Stimulated activated CD4-positive, alpha-beta T cell treated with anti-CD3 and anti-CD28 coated beads, Interleukin-12 subunit alpha, Interleukin-12 subunit beta, amount 100 ng/mL, for 24 hours (primary cell): Measurements from ENCODE around the gene SAP130.

Experiments
- DNase-seq, 2 experiments: peaks; one replicate each; pipeline ENCODE4 v3.0.0-alpha.2; 2020; ENCODE audit warnings: low read depth in 2 of 2

Gene SAP130

DNA sequence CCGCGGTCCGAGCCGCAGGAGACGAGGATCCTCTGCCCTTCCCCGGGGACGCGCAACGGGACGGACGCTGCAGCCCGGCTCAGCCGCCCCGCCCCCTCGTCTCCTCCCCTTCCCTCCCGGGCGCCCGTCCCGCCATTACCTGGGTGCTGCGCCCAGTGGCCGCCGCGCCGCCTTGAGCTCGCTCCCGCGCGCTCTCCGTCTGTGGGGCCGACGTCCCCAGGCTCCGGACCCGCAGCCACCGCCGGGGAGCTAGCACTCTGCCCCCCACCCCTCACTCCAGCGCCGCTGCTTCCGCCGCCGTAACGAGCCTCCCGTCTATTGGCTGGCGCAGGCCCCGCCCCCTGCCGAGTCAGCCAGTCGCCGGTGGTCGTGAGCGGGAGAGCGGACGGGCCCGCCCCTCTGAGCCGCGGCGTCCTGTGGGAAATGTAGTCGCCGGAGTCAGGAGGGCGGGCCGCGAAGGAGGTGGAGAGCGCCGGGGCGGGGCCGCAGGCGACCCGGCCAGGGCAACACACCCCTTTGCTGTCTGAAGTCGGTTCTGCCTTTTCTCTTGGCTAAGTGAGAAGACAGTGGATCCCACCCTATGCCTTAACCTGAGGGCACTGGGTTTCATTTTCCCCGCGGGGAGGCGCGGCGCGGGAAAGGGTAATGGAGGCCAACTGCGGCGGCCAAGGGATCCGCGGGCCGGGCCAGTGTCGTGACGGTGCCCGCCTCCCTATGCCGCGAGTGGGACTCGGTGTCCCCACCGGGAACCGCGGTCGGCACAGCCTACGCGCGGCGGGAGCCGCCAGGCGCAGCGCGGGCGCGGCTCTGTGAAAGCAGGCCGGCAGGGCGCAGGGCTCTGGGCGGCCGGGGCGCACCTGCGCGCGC is at the start of gene SAP130:
Gene SAP130, minus strand, starts transcription at position 259 of the 867 bp plus-strand sequence. CDS start 1,767 bp downstream, outside the sequence.
- peak; percentile 97 for DNase-seq

DNA sequence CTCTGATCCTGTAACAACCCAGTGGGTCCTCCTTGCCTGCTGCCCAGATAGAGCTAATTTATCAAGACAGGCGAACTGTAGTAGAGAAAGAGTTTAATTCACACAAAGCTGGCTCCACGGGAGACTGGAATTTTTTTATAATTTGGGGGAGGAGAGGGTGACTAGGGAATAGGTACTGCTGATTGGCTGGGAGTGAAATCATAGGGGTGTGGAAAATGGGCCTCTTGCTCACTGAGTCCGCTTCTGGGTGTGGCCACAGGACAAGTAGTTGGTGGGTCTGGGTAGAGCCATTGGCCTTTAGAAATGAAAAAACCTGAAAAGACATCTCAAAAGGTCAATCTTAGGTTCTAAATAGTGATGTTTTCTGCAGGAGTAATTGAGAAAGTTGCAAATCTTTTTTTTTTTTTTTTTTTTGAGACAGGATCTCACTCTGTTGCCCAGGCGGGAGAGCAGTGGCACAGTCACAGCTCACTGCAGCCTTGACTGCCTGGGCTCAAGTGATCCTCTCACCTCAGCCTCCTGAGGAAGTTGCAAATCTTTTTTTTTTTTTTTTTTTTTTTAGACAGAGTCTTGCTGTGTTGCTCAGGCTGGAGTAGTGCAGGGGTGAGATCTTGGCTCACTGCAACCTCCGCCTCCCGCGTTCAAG is 48.7 kb upstream of the SAP130 start:
- no peak for DNase-seq

DNA sequence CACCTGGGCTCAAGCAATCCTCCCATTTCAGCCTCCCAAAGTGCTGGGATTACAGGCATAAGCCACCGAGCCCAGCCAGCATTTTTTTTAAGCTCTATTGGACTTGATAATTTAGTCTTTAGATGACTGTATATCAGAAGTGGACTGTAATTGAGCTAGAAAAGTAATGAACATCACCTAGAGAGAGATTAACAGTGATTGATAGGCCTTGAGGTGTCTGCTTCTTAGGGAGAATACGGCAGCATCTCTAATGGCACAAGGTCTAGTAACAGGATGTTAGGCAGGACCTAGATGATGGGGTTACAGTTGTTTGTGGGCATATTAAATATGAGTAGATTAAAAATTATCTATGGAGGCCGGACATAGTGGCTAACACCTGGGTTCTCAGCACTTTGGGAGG is 45.4 kb upstream of the SAP130 start:
- DNase-seq: no peak

DNA sequence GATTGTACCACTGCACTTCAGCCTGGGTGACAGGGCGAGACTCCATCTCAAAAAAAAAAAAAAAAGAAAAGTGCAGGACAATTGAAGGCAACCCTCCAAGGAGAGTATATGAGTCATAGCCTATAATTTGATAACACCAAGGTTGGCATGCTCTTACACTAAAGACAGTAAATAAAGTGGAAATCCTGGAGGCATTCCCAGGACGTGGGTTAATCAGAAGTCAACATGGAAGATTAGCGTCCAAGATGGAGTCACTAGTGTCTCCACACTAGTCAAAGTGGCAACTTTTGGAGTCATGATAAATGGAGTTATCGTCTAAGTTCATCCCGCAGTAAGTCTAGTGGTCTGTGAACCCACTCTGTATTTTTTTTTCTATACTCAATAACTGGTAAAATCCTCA is 41.9 kb upstream of the SAP130 start:
- DNase-seq: no peak

DNA sequence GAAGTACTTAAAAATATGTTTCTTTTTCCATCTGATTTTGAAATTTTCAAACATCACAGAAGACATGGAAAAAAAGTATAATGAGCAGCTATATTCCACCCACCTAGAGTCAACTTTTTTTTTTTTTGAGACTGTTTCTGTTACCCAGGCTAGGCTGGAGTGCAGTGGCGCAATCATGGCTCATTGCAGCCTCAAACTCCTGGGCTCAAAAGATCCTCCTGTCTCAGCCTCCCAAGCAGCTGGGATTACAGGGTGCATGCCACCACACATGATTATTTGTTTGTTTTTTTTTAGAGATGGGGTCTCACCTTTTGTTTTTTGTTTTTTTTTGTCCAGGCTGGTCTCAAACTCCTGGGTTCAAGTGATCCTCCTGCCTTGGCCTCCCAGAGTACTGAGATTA is 36.5 kb upstream of the SAP130 start:
- DNase-seq: no peak

DNA sequence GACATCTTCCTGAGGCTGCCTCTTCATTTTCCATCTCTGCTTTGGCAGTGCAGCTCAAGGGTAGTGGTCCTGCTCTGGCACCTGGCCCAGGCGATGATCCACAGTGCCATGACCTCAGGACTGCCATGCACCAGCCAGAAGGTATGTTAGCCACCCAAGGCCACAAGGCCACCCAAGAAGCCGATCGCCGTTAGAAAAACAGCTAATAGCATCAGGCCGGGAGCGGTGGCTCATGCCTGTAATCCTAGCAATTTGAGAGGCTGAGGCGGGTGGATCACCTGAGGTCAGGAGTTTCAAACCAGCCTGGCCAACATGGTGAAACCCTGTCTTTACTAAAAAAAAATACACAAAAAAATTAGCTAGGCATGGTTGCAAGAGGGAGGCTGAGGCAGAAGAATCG is 34.7 kb upstream of the SAP130 start:
- DNase-seq: no peak

DNA sequence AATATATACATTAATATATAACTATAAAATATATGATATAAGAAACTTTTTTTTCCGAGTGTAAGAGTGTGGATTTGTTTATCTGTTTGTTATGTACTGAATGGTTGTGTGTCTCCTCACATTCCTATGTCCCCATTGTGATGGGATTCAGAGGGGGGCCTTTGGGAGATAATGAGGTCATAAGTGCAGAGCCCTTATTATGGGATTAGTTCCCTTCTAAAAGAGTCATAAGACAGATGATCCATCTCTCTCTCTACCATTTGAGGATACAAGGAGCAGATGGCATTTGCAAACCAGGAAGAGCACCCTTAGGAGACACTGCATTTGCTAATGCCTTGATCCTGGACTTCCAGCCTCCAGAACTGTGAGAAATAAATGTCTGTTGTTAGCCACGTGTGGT is 30.3 kb upstream of the SAP130 start:
- no peak for DNase-seq

DNA sequence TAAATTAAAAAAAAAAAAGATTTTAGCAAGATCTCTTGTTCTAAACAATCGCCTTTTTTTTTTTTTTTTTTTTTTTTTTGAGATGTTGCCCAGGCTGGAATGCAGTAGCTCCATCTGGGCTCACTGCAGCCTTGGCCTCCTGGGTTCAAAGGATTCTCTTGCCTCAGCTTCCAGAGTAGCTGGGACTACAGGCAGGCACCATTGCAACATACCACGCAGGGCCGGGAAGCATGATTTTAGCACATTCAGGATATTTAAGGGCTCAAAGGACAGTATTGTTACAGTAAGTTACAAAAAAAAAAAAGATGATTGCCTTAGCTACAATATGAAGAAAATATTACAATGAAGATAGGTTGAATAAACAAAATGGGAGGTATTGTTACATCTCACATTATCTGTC is 29.5 kb upstream of the SAP130 start:
- DNase-seq: no peak

DNA sequence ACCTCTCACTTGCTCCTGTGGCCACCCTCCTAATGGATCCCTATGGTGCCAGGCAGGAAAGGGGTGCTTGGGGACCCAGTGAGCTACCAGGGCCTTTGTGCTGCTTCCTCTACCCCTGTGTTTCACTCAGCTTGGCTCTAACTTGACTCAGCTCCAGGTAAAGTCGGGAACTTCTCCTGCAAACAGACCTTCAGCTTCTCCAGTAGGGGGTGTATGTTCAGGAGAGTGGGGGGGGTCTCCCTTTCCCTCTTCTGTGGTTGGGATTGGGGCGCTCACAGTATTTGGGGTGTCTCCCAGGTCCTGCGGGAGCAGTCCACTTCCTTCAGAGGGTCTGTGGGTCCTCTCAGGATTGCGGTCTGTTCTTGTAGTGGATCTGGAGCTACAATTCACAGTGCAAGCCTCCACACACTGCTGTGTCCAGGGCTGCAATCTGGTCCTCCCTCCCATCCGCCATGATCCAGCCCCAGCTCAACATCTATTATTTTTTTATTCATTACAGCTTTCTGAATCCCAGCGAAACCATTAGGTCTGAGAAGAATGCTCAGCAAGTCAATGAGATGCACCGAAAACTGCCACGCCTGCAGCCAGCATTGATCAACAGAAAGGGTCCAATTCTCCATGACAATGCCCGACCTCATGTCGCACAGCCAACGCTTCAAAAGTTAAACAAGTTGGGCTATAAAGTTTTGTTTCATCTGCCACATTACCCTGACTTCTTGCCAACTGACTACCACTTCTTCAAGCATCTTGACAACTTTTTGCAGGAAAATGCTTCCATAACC is 26.4 kb upstream of the SAP130 start:
- DNase-seq: no peak

DNA sequence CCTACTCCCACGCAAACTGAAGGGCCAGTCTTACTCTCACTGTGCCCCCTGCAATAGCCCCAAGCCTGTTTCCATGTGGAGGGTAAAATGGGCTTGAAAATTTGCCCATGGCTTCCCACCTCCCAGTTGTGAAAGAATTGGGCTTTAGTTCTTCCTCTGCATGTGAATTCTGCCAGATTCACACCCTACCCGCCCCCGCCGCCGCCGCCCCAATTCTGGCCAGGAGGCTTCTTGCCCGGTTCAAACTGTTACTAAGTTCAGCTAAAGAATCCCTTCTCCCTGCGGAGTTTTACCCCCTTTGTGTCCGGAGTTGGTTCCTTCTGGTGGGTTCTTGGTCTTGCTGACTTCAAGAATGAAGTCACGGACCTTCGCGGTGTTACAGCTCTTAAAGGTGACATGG is 25.5 kb upstream of the SAP130 start:
- no peak for DNase-seq

DNA sequence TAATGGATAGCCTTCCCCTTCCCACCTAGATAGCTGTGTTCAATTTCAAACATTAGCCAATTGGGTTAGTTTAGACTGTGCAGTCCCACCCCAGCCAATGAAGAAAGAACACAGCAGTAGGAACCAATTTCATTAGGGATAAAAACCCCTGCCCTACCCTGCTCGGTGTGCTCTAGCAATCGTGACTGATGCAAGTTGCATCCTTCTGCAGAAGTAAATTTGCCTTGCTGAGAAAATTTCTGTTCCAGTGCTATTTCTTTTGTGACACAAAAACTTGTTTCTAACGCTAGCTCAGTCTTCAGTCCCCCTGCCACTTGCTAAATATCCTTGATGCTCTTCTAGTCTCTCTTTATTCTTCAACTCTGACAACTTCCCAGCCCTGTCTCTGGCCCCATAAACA is 15.2 kb upstream of the SAP130 start:
- DNase-seq: no peak

DNA sequence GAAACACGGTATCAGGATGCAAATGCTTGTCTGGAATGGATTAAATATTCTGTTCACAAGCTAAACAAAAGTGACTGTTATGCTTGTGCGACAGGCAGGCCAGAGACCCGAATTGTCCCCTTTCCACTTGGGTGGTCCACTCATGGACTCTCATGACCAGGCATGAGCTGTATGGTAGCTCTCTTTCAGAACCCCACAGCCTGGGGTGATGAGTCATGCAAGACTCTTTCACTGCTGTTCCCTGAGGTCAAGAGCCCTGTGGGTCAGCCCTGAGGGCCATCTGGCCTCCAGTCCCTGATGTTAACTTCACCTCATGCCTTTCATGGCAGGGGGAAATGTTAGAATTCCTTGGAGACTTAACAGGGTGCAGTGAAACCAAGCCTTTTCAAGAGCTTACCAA is 13.7 kb upstream of the SAP130 start:
- no peak for DNase-seq

DNA sequence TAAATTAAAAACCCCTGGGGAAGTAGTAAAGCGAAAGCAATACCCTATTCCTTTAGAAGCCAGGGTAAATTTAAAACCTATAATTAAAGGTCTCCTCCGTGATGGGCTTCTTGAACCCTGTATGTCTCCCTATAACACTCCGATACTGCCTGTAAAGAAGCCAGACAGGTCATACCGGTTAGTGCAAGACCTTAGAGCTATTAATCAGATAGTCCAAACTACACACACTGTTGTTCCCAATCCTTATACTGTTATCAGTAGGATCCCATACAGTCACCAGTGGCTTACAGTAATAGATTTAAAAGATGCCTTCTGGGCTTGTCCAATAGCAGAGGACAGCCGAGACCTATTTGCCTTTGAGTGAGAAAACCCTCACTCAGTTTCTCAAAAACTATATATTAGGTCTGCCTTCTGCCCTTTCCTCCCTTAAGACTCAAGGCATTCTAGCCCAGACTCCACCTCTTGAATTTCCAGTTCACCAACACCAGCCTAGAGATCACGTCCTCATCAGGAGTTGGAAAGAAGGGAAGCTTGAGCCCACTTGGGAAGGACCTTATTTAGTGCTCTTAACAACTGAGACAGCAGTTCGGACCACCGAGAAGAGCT is 12.4 kb upstream of the SAP130 start:
- DNase-seq: no peak

DNA sequence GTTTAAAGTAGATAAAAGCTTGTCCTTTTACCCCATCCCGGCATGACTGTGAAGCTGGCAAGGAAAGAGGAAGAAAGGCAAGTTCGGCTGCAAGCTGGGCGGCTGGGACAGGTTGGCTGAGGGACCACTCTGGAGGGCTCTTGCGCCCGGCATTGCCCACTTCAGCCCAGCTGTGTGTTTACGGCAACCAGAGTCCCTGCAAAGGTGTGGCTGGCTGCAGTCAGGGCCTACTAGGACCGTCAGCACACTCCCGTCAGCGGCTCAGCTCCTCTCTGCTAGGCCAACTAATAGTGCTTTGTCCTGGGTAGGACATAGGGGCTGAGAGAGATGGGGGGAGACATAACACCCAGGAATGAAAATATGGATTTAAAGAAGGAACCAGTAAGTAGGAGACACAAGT is 11.7 kb upstream of the SAP130 start:
- DNase-seq: no peak

DNA sequence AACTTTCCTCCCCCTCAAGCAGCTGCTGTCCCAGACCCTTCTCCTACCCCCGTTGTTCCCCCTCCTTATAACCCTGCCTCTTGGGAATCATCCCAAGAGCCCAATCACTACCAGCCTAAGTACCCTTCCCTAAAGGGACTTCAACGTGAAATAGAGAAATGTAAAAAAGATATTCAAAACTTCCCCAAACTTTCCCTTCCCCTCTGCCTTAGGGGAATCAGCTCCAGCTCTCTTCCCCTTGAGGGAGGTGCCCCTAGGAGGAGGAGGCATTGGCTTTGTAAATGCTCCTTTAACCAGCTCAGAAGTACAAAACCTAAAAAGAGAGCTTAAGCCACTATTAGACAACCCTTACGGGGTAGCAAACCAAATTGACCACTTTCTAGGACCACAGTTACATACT is 10.6 kb upstream of the SAP130 start:
- no peak for DNase-seq

DNA sequence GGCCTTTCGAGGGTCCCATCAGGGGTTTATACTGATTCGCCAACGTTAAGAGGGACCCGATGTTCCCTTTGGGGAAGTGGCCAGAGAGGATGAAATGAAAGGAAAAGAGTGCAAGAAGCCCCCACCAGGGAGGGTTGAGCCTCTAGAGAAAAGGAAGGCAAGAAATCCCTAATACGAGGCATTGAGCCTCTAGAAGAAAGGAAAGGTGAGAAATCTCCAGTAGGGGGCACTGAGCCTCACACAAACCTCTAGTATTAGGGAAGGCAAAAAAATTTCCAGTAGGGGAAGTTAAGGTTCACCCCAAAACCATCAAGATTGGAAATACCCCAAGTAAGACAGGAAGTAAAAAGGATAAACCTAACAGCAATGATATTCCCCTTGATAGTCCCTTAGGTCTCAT is 9.8 kb upstream of the SAP130 start:
- no peak for DNase-seq

DNA sequence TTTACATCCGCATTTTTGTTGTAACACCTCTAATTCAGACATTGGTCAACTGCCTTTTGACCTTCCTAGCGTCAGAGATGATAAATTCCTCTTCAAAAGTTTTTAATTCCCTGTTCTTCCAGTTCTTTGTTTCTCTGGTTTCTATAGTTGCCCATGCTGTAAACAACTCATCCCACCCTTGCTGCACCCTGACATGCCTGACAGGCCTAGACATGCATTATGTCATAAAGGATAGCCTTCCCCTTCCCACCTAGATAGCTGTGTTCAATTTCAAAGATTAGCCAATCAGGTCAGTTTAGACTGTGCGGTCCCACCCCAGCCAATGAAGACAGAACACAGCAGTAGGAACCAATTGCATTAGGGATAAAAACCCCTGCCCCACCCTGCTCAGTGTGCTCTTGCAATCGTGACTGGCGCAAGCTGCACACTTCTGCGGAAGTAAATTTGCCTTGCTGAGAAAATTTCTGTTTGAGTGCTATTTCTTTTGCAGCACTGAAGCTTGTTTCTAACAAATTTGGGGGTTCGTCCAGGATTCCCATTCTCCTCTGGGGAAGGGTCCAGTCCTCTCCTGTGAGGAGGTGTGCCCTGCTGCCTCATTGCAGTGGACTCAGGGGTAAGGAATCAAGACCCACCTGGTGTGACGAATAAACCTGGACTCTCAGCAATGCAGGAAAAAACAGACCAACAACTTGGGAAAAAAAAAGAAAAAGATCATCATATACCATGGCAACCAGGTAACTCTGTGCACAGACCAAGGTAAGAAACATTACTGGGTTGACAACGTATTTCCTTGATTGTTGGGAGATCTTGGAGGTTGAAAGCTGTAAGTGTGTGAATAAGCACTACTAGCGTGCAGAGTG is 9.1 kb upstream of the SAP130 start:
- DNase-seq: no peak

DNA sequence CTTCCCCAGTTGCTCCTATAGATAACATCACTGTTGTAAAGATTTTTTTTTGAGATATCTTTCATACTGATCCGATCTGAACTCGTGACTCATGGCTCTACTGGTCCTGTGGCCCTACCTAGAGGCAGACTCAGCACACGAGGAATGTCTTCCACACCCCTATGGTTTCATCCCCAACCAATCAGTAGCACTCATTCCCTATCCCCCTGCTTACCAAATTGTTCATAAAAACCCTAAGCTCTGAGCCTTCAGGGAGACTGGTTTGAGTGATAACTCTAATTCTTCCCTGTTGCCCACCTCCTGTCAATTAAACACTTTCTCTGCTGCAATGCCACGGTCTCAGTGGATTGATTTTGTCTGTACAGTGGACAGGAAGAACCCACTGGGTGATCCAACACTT is 4.2 kb upstream of the SAP130 start:
- DNase-seq: no peak

DNA sequence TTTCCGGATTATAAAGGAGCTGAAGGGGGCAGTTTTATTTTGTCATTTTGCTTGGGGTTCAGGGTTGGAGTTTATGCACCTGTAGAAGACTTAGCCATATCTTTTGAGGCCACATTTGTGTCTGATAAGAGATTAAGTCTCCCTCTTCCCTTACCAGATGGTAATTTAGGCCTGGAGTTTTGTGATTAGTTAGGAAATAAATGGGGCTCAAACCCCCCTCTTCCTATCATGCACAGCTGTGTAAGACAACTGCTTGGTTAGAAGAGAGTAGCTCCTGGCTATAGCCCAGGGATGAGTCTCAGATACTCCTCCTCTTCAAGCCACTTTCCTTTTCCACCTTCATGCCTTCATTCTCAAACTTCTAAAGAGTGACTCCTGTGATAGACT is 802 bp upstream of the SAP130 start:
- no peak for DNase-seq

DNA sequence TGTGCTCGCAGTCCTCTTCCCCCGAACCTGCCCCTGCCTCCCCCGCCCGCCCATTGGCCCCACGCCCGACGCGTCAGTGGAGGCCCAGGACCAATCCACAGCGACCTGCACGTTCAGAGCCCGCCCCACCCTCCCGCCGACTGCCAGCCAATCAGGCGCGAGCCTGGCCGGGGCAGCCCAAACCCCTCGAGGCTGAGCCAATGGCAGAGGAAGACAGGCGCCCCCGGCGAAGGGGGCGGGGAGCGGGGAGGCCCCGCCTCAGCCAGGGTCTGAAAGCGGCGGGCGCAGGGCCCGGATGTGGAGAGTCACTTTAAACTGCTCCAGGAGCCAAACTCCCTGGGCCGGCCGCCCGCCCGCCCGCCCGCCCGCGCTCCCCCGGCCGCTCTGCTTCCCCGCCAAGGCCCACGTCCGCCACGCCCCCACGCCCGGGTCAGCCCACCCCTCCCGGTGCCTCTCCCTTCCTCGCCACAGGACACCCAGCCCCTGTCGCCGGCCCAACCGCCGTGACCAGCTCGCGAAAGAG is 520 bp downstream of the SAP130 start:
- peak; percentile 98 to 99 for DNase-seq
